Measurements from ENCODE around the gene GTPBP6. TPM values are rescaled to one million over a fixed set of nuclear protein-coding genes. Genes with fewer than 3 reads are reported as not detected.

The GTPBP6 gene
- total RNA-seq, 1 donor from 2014 or later, result 49.9 TPM

GRCh38 chrX:362937-363620, 44.5 kb upstream of the GTPBP6 start:
- TF ChIP-seq CTCF (IDR thresholded peaks at IDR 0.05), result no peak
- Mint-ChIP-seq H3K27ac (ENCODE audit: unreplicated experiment) (no peak overlapping the region), H3K36me3 (ENCODE audit: unreplicated experiment) (peaks cover 27% of the 10 kb centered on the region), H3K27me3 (ENCODE audit: unreplicated experiment) (no peaks in the 10 kb centered on the region), H3K9me3 (ENCODE audit: unreplicated experiment) (no peaks in the 10 kb centered on the region), H3K4me3 (ENCODE audit: unreplicated experiment) (no peak overlapping the region), H3K4me1 (ENCODE audit: unreplicated experiment) (peaks cover 5% of the 10 kb centered on the region)
- DNase-seq (ENCODE audit: extremely low spot score, unreplicated experiment), result no peak

- no peak overlapping the region for H3K4me3 Mint-ChIP-seq (ENCODE audit: unreplicated experiment)
- H3K4me1 Mint-ChIP-seq (ENCODE audit: unreplicated experiment), result peaks cover 3% of the 10 kb centered on the region
- no peak overlapping the region for H3K27ac Mint-ChIP-seq (ENCODE audit: unreplicated experiment)
- no peak for DNase-seq (ENCODE audit: extremely low spot score, unreplicated experiment)
- no peaks in the 10 kb centered on the region for H3K9me3 Mint-ChIP-seq (ENCODE audit: unreplicated experiment)
- no peak for TF ChIP-seq CTCF (IDR thresholded peaks at IDR 0.05)
- no peaks in the 10 kb centered on the region for H3K27me3 Mint-ChIP-seq (ENCODE audit: unreplicated experiment)
- peaks cover 32% of the 10 kb centered on the region for H3K36me3 Mint-ChIP-seq (ENCODE audit: unreplicated experiment)
Observed at GRCh38 chrX:362351-362750, 43.8 kb upstream of the GTPBP6 start.

GRCh38 chrX:361231-362145, 42.9 kb upstream of the GTPBP6 start:
- H3K4me3 Mint-ChIP-seq (ENCODE audit: unreplicated experiment), result no peak overlapping the region
- no peaks in the 10 kb centered on the region for H3K27me3 Mint-ChIP-seq (ENCODE audit: unreplicated experiment)
- H3K27ac Mint-ChIP-seq (ENCODE audit: unreplicated experiment), result no peak overlapping the region
- DNase-seq (ENCODE audit: extremely low spot score, unreplicated experiment), result no peak
- H3K4me1 Mint-ChIP-seq (ENCODE audit: unreplicated experiment), result peaks cover 3% of the 10 kb centered on the region
- peaks cover 35% of the 10 kb centered on the region for H3K36me3 Mint-ChIP-seq (ENCODE audit: unreplicated experiment)
- no peaks in the 10 kb centered on the region for H3K9me3 Mint-ChIP-seq (ENCODE audit: unreplicated experiment)
- TF ChIP-seq CTCF (IDR thresholded peaks at IDR 0.05), result no peak

- H3K36me3 Mint-ChIP-seq (ENCODE audit: unreplicated experiment), result peaks cover 35% of the 10 kb centered on the region
- H3K27me3 Mint-ChIP-seq (ENCODE audit: unreplicated experiment), result no peaks in the 10 kb centered on the region
- no peak overlapping the region for H3K4me3 Mint-ChIP-seq (ENCODE audit: unreplicated experiment)
- DNase-seq (ENCODE audit: extremely low spot score, unreplicated experiment), result no peak
- H3K9me3 Mint-ChIP-seq (ENCODE audit: unreplicated experiment), result no peaks in the 10 kb centered on the region
- TF ChIP-seq CTCF (IDR thresholded peaks at IDR 0.05), result no peak
- H3K4me1 Mint-ChIP-seq (ENCODE audit: unreplicated experiment), result peaks cover 3% of the 10 kb centered on the region
- H3K27ac Mint-ChIP-seq (ENCODE audit: unreplicated experiment), result no peak overlapping the region
Observed at GRCh38 chrX:360496-361150, 42.0 kb upstream of the GTPBP6 start.

Data from osteocyte (in vitro differentiated cells).